ENCODE measurements around the gene GNG8.

DNA sequence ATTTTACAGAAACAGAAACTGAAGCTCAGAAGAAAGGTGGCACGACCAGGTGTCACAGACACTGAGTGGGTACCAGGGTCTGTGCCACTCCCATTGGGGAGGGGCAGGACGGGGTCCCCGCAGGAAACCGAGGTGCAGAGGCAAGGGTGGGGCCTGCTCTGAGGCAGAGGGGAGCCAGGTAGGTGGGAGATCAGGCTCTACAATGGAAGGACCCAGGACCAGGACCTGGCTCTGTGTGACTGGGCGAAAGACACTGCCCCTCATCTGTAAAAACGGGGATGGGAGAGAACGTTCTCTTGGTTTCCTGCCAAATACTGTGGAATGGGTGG, 13.9 kb downstream of the GNG8 start:
- TF ChIP-seq, protein P1, sequence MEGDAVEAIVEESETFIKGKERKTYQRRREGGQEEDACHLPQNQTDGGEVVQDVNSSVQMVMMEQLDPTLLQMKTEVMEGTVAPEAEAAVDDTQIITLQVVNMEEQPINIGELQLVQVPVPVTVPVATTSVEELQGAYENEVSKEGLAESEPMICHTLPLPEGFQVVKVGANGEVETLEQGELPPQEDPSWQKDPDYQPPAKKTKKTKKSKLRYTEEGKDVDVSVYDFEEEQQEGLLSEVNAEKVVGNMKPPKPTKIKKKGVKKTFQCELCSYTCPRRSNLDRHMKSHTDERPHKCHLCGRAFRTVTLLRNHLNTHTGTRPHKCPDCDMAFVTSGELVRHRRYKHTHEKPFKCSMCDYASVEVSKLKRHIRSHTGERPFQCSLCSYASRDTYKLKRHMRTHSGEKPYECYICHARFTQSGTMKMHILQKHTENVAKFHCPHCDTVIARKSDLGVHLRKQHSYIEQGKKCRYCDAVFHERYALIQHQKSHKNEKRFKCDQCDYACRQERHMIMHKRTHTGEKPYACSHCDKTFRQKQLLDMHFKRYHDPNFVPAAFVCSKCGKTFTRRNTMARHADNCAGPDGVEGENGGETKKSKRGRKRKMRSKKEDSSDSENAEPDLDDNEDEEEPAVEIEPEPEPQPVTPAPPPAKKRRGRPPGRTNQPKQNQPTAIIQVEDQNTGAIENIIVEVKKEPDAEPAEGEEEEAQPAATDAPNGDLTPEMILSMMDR (IDR thresholded peaks at IDR 0.05) = no peak
- no peak for TF ChIP-seq ZFX (IDR thresholded peaks at IDR 0.05; ENCODE audit: borderline replicate concordance)

Measured in 22Rv1 (cell line).